CD4-positive, alpha-beta T cell treated with Interferon alpha-2 for 1 hour (primary cell): ENCODE data around the gene GAL.

Experiments used
- DNase-seq, 2 donors: peaks; one replicate each; pipeline ENCODE4 v3.0.0-alpha.2; 2020 to 2022

GAL gene

GRCh38 chr11:68659158-68659921, 25.0 kb upstream of the GAL start:
- DNase-seq, result no peak

- no peak for DNase-seq
These were observed 24.1 kb upstream of the GAL start for GRCh38 chr11:68660066-68660810.

GRCh38 chr11:68661014-68661413, 23.3 kb upstream of the GAL start:
- DNase-seq, result no peak

- no peak for DNase-seq
These were observed 22.4 kb upstream of the GAL start for GRCh38 chr11:68661697-68662603.

GRCh38 chr11:68663482-68664010, 20.8 kb upstream of the GAL start:
- DNase-seq, result no peak

GRCh38 chr11:68664141-68664540, 20.2 kb upstream of the GAL start:
- no peak for DNase-seq

- no peak for DNase-seq
These were observed 19.4 kb upstream of the GAL start for GRCh38 chr11:68664906-68665305.

GRCh38 chr11:68665436-68665835, 18.9 kb upstream of the GAL start:
- no peak for DNase-seq

GRCh38 chr11:68666849-68667248, 17.5 kb upstream of the GAL start:
- no peak for DNase-seq

GRCh38 chr11:68667511-68668500, 16.5 kb upstream of the GAL start:
- DNase-seq, result no peak

- no peak for DNase-seq
These were observed 14.8 kb upstream of the GAL start for GRCh38 chr11:68669301-68670090.

GRCh38 chr11:68670208-68670992, 13.9 kb upstream of the GAL start:
- no peak for DNase-seq

- DNase-seq, result no peak
These were observed 10.9 kb upstream of the GAL start for GRCh38 chr11:68673306-68673945.

GRCh38 chr11:68673991-68674390, 10.4 kb upstream of the GAL start:
- no peak for DNase-seq

GRCh38 chr11:68674461-68674860, 9.9 kb upstream of the GAL start:
- DNase-seq, result no peak

- DNase-seq, result no peak
These were observed 6.9 kb upstream of the GAL start for GRCh38 chr11:68677432-68677831.

GRCh38 chr11:68678031-68678441, 6.3 kb upstream of the GAL start:
- DNase-seq, result no peak

- no peak for DNase-seq
These were observed 3.7 kb upstream of the GAL start for GRCh38 chr11:68680541-68681231.

GRCh38 chr11:68682531-68682961, 1.8 kb upstream of the GAL start:
- DNase-seq, result no peak
